ENCODE data around the gene PRH2.

The PRH2 gene

GRCh38 chr12:10960211-10960610 lies 31.2 kb downstream of the PRH2 start:
- DNase-seq (ENCODE audit: low read depth in 2 of 2): no peak

- no peak for DNase-seq (ENCODE audit: low read depth in 2 of 2)
These were observed 36.4 kb downstream of the PRH2 start for GRCh38 chr12:10965476-10965875.

- DNase-seq (ENCODE audit: low read depth in 2 of 2): no peak
These were observed 37.3 kb downstream of the PRH2 start for GRCh38 chr12:10966314-10966713.

GRCh38 chr12:10967409-10967808 lies 38.4 kb downstream of the PRH2 start:
- no peak for DNase-seq (ENCODE audit: low read depth in 2 of 2)

GRCh38 chr12:10968765-10969456 lies 39.9 kb downstream of the PRH2 start:
- DNase-seq (ENCODE audit: low read depth in 2 of 2): no peak

- no peak for DNase-seq (ENCODE audit: low read depth in 2 of 2)
These were observed 45.9 kb downstream of the PRH2 start for GRCh38 chr12:10974965-10975364.

- no peak for DNase-seq (ENCODE audit: low read depth in 2 of 2)
These were observed 53.2 kb downstream of the PRH2 start for GRCh38 chr12:10982244-10982643.
